HG03196 (cell line): Measurements from ENCODE around the gene NFIX.

ENCODE experiments used
- ATAC-seq: cut with Tn5 transposase; IDR thresholded peaks from one replicate; pipeline ENCODE4 v1.9.1; 2021; ENCODE audit not compliant: unreplicated experiment

Gene NFIX

GRCh38 chr19:13069415-13070359, 74.4 kb downstream of the NFIX start:
- ATAC-seq: no peak

- ATAC-seq: no peak
These were observed 75.3 kb downstream of the NFIX start for GRCh38 chr19:13070425-13071140.

- no peak for ATAC-seq
These were observed 76.3 kb downstream of the NFIX start for GRCh38 chr19:13071444-13072187.

- ATAC-seq: no peak
These were observed 77.1 kb downstream of the NFIX start for GRCh38 chr19:13072188-13072908.

GRCh38 chr19:13073263-13073662, 78.0 kb downstream of the NFIX start:
- no peak for ATAC-seq

- ATAC-seq: no peak
These were observed 79.1 kb downstream of the NFIX start for GRCh38 chr19:13074378-13074777.

- ATAC-seq: no peak
These were observed 81.0 kb downstream of the NFIX start for GRCh38 chr19:13076320-13076719.

- ATAC-seq: no peak
These were observed 81.5 kb downstream of the NFIX start for GRCh38 chr19:13076787-13077186.

- no peak for ATAC-seq
These were observed 82.0 kb downstream of the NFIX start for GRCh38 chr19:13077240-13077639.

- no peak for ATAC-seq
These were observed 83.1 kb downstream of the NFIX start for GRCh38 chr19:13078381-13078780.

GRCh38 chr19:13078897-13079541, 83.7 kb downstream of the NFIX start:
- ATAC-seq: no peak

GRCh38 chr19:13079542-13079986, 84.3 kb downstream of the NFIX start:
- no peak for ATAC-seq

- ATAC-seq: no peak
These were observed 87.1 kb downstream of the NFIX start for GRCh38 chr19:13082192-13083007.

GRCh38 chr19:13083008-13083404, 87.7 kb downstream of the NFIX start:
- ATAC-seq: no peak

GRCh38 chr19:13083627-13084026, 88.4 kb downstream of the NFIX start:
- no peak for ATAC-seq

- ATAC-seq: no peak
These were observed 90.4 kb downstream of the NFIX start for GRCh38 chr19:13085666-13086065.

- ATAC-seq: no peak
These were observed 91.1 kb downstream of the NFIX start for GRCh38 chr19:13086341-13086740.

GRCh38 chr19:13087295-13087694, 92.0 kb downstream of the NFIX start:
- ATAC-seq: no peak

- no peak for ATAC-seq
These were observed 92.7 kb downstream of the NFIX start for GRCh38 chr19:13087795-13088537.
